DND-41 (cell line): Measurements from ENCODE around the gene MTM1.

ENCODE experiments used
- ATAC-seq: fragments of 200-7000 bp; cut with Tn5 transposase; 3 replicates; pipeline ENCODE4 v1.9.1; 2021; ENCODE audit warnings: low read depth; ENCODE audit not compliant: insufficient read depth
- DNase-seq: peaks from one replicate; pipeline ENCODE4 v3.0.0-alpha.2; 2020
- H2AFZ ChIP-seq: 2 replicates; pipeline ENCODE4 v1.6.0; 2012; ENCODE audit warnings: low read depth, low read length
- H3K27ac ChIP-seq: 2 replicates; pipeline ENCODE4 v1.5.1; 2012; ENCODE audit warnings: low read length, inconsistent platforms
- H3K27me3 ChIP-seq: fragments of 200-600 bp; sonication (generic); 2 replicates; pipeline ENCODE4 v1.6.0; 2012; ENCODE audit warnings: low read length, mild to moderate bottlenecking, inconsistent platforms; ENCODE audit not compliant: insufficient read depth, poor library complexity
- H3K36me3 ChIP-seq: 2 replicates; pipeline ENCODE4 v1.5.1; 2012; ENCODE audit warnings: low read length, inconsistent platforms; ENCODE audit not compliant: insufficient read depth
- H3K4me1 ChIP-seq: 2 replicates; pipeline ENCODE4 v1.5.1; 2012; ENCODE audit warnings: mild to moderate bottlenecking, low read length; ENCODE audit not compliant: insufficient read depth
- H3K4me2 ChIP-seq: 2 replicates; pipeline ENCODE4 v1.6.0; 2012; ENCODE audit warnings: mild to moderate bottlenecking, moderate library complexity, low read length, inconsistent platforms; ENCODE audit not compliant: insufficient read depth
- H3K4me3 ChIP-seq, 2 experiments: fragments of 200-600 bp in 1 of 2; shearing (Covaris generic) in 1 of 2; 2 replicates each; pipeline ENCODE4 v1.5.1; 2012 to 2016; ENCODE audit warnings: inconsistent platforms in 2 of 2, low read length in 2 of 2, mild to moderate bottlenecking in 2 of 2, low read depth in 1 of 2, moderate library complexity in 1 of 2
- H3K79me2 ChIP-seq: 2 replicates; pipeline ENCODE4 v1.6.0; 2012; ENCODE audit warnings: low read length, inconsistent platforms; ENCODE audit not compliant: insufficient read depth
- H3K9ac ChIP-seq: 2 replicates; pipeline ENCODE4 v1.6.0; 2012; ENCODE audit warnings: low read depth, mild to moderate bottlenecking, inconsistent platforms, low read length, moderate library complexity
- H3K9me3 ChIP-seq: 2 replicates; pipeline ENCODE4 v1.5.1; 2012; ENCODE audit warnings: low read length, moderate library complexity, mild to moderate bottlenecking, inconsistent platforms; ENCODE audit not compliant: insufficient read depth, severe bottlenecking
- H4K20me1 ChIP-seq: 2 replicates; pipeline ENCODE4 v1.6.0; 2012; ENCODE audit warnings: low read length; ENCODE audit not compliant: insufficient read depth
- EZH2 ChIP-seq: IDR thresholded peaks from 3 replicates; pipeline ENCODE4 v1.6.1; 2012; ENCODE audit warnings: borderline replicate concordance, low read depth, mild to moderate bottlenecking, moderate library complexity, low read length, inconsistent platforms; ENCODE audit not compliant: severe bottlenecking
- TF ChIP-seq, protein P1 (sequence below): IDR thresholded peaks from 2 replicates; pipeline ENCODE4 v1.5.1; 2012; ENCODE audit warnings: borderline replicate concordance, low read length, moderate library complexity, mild to moderate bottlenecking; ENCODE audit not compliant: poor library complexity, severe bottlenecking; ENCODE audit errors: extremely low read depth

Gene MTM1

GRCh38 chrX:150697641-150698040 lies 129.2 kb downstream of the MTM1 start:
- H3K79me2 ChIP-seq: peaks cover 82% of the 10 kb centered on the region
- H3K27ac ChIP-seq: peak overlapping the region; percentile 87
- ATAC-seq (no peak), DNase-seq (no peak)
- H3K36me3 ChIP-seq: peaks cover 40% of the 10 kb centered on the region
- no peak overlapping the region for H2AFZ ChIP-seq
- H3K9me3 ChIP-seq: no peaks in the 10 kb centered on the region
- no peaks in the 10 kb centered on the region for H3K27me3 ChIP-seq
- H3K4me1 ChIP-seq: peaks cover 49% of the 10 kb centered on the region
- H3K4me2 ChIP-seq: peak overlapping the region; percentile 66; the same call in 1 of the 2 replicates
- H3K4me3 ChIP-seq: no peak overlapping the region
- H4K20me1 ChIP-seq: peaks cover 3% of the 10 kb centered on the region; the same call in 1 of the 2 replicates
- TF ChIP-seq, protein P1, sequence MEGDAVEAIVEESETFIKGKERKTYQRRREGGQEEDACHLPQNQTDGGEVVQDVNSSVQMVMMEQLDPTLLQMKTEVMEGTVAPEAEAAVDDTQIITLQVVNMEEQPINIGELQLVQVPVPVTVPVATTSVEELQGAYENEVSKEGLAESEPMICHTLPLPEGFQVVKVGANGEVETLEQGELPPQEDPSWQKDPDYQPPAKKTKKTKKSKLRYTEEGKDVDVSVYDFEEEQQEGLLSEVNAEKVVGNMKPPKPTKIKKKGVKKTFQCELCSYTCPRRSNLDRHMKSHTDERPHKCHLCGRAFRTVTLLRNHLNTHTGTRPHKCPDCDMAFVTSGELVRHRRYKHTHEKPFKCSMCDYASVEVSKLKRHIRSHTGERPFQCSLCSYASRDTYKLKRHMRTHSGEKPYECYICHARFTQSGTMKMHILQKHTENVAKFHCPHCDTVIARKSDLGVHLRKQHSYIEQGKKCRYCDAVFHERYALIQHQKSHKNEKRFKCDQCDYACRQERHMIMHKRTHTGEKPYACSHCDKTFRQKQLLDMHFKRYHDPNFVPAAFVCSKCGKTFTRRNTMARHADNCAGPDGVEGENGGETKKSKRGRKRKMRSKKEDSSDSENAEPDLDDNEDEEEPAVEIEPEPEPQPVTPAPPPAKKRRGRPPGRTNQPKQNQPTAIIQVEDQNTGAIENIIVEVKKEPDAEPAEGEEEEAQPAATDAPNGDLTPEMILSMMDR: no peak
- TF ChIP-seq EZH2: no peak
- H3K9ac ChIP-seq: peak overlapping the region; percentile 79; the same call in 1 of the 2 replicates

DNA sequence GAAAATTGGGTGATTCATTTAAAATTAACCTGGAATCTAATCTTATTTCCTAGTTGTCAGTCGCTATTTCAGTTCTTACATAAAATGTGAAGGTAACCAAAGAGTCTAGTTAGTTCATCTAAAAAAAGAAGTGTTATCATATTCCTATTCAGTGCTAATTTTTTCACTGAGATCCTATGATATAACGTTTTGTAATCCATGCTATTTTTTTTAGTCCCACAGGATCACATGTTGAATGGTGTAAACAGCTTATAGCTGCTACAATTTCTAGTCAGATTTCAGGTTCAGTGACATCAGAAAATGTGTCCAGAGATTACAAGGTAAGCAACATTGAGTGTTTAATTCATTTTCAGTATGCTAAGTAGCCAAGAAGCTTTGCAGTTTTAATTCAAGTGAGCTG lies 130.6 kb downstream of the MTM1 start:
- DNase-seq: no peak

DNA sequence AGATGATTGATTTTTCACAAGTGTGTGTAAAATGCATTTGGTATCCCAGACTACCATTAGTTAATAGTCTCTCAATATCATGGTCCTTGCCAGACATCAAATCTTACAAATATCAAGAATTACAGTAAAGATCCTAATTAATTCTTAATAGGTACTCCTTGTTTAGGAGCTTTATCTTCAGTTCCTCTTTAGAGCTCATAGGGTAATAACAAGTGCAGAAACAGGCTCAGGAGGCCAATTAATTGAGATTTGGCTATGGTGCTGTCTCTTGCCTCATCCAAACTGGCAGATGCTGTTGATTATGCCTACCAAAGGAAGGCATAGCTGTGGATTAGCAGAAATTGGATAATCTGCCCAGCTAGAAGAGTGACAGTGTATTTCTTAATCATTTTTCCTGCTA lies 131.7 kb downstream of the MTM1 start:
- Histone ChIP-seq H3K4me2 (no peak overlapping the region), H3K9ac (no peak overlapping the region), H3K27ac (no peak overlapping the region), H3K79me2 (peaks cover 88% of the 10 kb centered on the region), H2AFZ (no peak overlapping the region), H3K4me1 (peaks cover 39% of the 10 kb centered on the region), H3K27me3 (no peaks in the 10 kb centered on the region), H4K20me1 (peaks cover 3% of the 10 kb centered on the region; the same call in 1 of the 2 replicates), H3K36me3 (peaks cover 56% of the 10 kb centered on the region), H3K9me3 (no peaks in the 10 kb centered on the region), H3K4me3 (no peak overlapping the region)
- ATAC-seq (no peak), DNase-seq (no peak)
- TF ChIP-seq EZH2: no peak
- TF ChIP-seq, protein P1: no peak

More for the DNA sequence above, 130.6 kb downstream of the MTM1 start:
- Histone ChIP-seq H3K27ac (peak overlapping the region; percentile 26; the same call in 1 of the 2 replicates), H3K9me3 (no peaks in the 10 kb centered on the region), H3K4me2 (no peak overlapping the region), H3K4me3 (no peak overlapping the region), H3K4me1 (peaks cover 47% of the 10 kb centered on the region), H2AFZ (no peak overlapping the region), H3K9ac (no peak overlapping the region), H3K36me3 (peaks cover 49% of the 10 kb centered on the region), H3K27me3 (no peaks in the 10 kb centered on the region), H4K20me1 (peaks cover 3% of the 10 kb centered on the region; the same call in 1 of the 2 replicates), H3K79me2 (peaks cover 91% of the 10 kb centered on the region)
- no peak for ATAC-seq
- TF ChIP-seq, protein P1: no peak
- TF ChIP-seq EZH2: no peak
